ENCODE measurements around the gene DOCK8.

DOCK8 gene

DNA sequence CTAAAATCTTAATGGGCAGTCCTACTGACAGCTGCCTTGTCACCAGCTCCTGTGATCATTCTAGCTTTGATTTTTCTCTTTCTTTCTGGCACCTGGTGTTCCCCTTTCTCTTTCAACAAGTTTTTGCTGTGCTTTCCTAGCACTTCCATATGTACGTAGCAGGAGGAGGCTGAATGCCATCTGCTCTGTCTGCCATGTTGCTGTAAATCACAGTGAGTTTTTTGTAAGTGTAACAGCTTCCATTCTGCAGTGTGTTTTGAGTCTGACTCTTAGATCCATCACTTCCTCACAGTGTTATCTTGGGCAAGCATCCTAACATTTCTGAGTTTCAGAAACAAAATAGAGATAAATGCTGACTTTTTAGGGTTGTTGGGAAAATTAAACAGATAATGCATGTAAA lies 247.9 kb downstream of the DOCK8 start:
- Histone ChIP-seq H3F3A (ENCODE audit: insufficient read depth, low read length) (no peaks in the 10 kb centered on the region), H3K4me1 (ENCODE audit: insufficient read depth, low read length, severe bottlenecking) (peaks cover 4% of the 10 kb centered on the region), H3K9me3 (ENCODE audit: low read length) (no peaks in the 10 kb centered on the region), H4K20me1 (ENCODE audit: insufficient read depth, low read length) (no peaks in the 10 kb centered on the region), H3K4me3 (ENCODE audit: low read depth, low read length, poor library complexity, severe bottlenecking) (no peak overlapping the region), H3K4me2 (ENCODE audit: low read length) (no peak overlapping the region), H3K27ac (ENCODE audit: low read depth, low read length, poor library complexity, severe bottlenecking) (no peak overlapping the region), H3K79me2 (ENCODE audit: insufficient read depth, low read length) (no peaks in the 10 kb centered on the region), H2AFZ (ENCODE audit: low read length) (no peak overlapping the region), H3K9ac (ENCODE audit: low read length) (no peak overlapping the region), H3K36me3 (ENCODE audit: insufficient read depth, low read length) (no peaks in the 10 kb centered on the region), H3K9me2 (ENCODE audit: low read depth, low read length) (no peaks in the 10 kb centered on the region), H3K27me3 (ENCODE audit: insufficient read depth, low read length) (no peaks in the 10 kb centered on the region)
- TF ChIP-seq, protein P1, sequence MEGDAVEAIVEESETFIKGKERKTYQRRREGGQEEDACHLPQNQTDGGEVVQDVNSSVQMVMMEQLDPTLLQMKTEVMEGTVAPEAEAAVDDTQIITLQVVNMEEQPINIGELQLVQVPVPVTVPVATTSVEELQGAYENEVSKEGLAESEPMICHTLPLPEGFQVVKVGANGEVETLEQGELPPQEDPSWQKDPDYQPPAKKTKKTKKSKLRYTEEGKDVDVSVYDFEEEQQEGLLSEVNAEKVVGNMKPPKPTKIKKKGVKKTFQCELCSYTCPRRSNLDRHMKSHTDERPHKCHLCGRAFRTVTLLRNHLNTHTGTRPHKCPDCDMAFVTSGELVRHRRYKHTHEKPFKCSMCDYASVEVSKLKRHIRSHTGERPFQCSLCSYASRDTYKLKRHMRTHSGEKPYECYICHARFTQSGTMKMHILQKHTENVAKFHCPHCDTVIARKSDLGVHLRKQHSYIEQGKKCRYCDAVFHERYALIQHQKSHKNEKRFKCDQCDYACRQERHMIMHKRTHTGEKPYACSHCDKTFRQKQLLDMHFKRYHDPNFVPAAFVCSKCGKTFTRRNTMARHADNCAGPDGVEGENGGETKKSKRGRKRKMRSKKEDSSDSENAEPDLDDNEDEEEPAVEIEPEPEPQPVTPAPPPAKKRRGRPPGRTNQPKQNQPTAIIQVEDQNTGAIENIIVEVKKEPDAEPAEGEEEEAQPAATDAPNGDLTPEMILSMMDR (IDR thresholded peaks at IDR 0.05; ENCODE audit: low read length), result no peak
- no peak for TF ChIP-seq EZH2 (IDR thresholded peaks at IDR 0.05; ENCODE audit: borderline replicate concordance, low read length)

DNA sequence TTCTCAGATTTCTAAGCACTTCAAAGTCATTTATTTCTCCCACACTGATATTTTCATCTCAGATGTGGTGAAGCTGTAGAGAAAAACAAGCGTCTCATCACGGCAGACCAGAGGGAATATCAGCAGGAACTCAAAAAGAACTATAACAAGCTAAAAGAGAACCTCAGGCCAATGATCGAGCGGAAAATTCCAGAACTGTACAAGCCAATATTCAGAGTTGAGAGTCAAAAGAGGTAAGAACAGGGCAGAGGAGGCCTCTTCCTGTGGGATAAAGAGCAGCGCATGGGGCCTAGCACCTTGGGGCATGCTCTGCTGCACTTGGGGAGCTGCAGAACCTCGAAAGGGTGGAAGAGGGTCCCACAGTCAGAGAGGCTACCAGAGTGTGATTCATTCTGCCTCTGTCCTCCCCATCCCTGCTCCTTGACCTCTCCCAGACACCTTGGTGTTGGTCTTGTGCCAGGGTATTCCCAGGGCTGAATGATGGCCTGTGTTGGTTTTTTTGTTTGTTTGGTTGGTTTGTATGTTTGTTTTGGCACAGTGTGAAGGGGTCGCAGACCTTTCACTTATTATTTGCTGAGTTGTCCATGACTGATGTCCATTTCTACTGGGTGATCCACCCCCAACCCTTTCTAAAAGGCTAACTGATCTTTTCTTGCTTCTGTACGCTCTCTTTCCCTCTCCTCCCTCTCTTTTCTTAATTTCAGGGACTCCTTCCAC lies 248.9 kb downstream of the DOCK8 start:
- Histone ChIP-seq H3K4me1 (ENCODE audit: insufficient read depth, low read length, severe bottlenecking) (peaks cover 10% of the 10 kb centered on the region), H3K36me3 (ENCODE audit: insufficient read depth, low read length) (no peaks in the 10 kb centered on the region), H4K20me1 (ENCODE audit: insufficient read depth, low read length) (no peaks in the 10 kb centered on the region), H3F3A (ENCODE audit: insufficient read depth, low read length) (no peaks in the 10 kb centered on the region), H3K9ac (ENCODE audit: low read length) (no peak overlapping the region), H2AFZ (ENCODE audit: low read length) (no peak overlapping the region), H3K27me3 (ENCODE audit: insufficient read depth, low read length) (no peaks in the 10 kb centered on the region), H3K79me2 (ENCODE audit: insufficient read depth, low read length) (no peaks in the 10 kb centered on the region), H3K9me2 (ENCODE audit: low read depth, low read length) (no peaks in the 10 kb centered on the region), H3K27ac (ENCODE audit: low read depth, low read length, poor library complexity, severe bottlenecking) (no peak overlapping the region), H3K9me3 (ENCODE audit: low read length) (no peaks in the 10 kb centered on the region), H3K4me2 (ENCODE audit: low read length) (no peak overlapping the region), H3K4me3 (ENCODE audit: low read depth, low read length, poor library complexity, severe bottlenecking) (no peak overlapping the region)
- TF ChIP-seq, protein P1 (IDR thresholded peaks at IDR 0.05; ENCODE audit: low read length), result no peak
- TF ChIP-seq EZH2 (IDR thresholded peaks at IDR 0.05; ENCODE audit: borderline replicate concordance, low read length), result no peak

DNA sequence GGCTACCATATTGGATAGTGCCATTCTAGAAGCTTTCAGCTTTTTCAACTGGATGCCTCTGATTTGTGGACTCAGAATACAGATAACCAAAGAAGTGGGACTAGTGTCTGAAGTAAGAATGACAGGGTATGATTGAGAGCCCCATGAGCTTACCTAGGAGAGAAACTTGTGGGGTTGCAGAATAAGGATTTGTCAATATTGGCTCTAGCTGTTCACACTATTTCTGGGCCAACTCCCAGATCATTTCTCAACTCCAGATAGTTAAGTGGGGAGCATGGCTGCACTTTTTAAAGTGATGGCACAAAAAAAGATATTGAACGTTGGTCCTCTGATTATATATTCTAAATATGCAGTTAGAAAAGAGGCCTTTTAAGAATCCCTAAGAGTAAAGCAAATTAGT lies 252.1 kb downstream of the DOCK8 start:
- Histone ChIP-seq H3K4me2 (ENCODE audit: low read length) (no peak overlapping the region), H3K9me2 (ENCODE audit: low read depth, low read length) (no peaks in the 10 kb centered on the region), H2AFZ (ENCODE audit: low read length) (no peak overlapping the region), H3F3A (ENCODE audit: insufficient read depth, low read length) (no peaks in the 10 kb centered on the region), H3K79me2 (ENCODE audit: insufficient read depth, low read length) (no peaks in the 10 kb centered on the region), H3K4me1 (ENCODE audit: insufficient read depth, low read length, severe bottlenecking) (peaks cover 33% of the 10 kb centered on the region), H3K27me3 (ENCODE audit: insufficient read depth, low read length) (no peaks in the 10 kb centered on the region), H3K4me3 (ENCODE audit: low read depth, low read length, poor library complexity, severe bottlenecking) (no peak overlapping the region), H3K9me3 (ENCODE audit: low read length) (no peaks in the 10 kb centered on the region), H4K20me1 (ENCODE audit: insufficient read depth, low read length) (no peaks in the 10 kb centered on the region), H3K9ac (ENCODE audit: low read length) (no peak overlapping the region), H3K36me3 (ENCODE audit: insufficient read depth, low read length) (no peaks in the 10 kb centered on the region), H3K27ac (ENCODE audit: low read depth, low read length, poor library complexity, severe bottlenecking) (no peak overlapping the region)
- TF ChIP-seq EZH2 (IDR thresholded peaks at IDR 0.05; ENCODE audit: borderline replicate concordance, low read length), result no peak
- TF ChIP-seq, protein P1 (IDR thresholded peaks at IDR 0.05; ENCODE audit: low read length), result no peak

Measured in OCI-LY1 (cell line).